Measurements from ENCODE around the gene PLEKHA5. TPM values are rescaled to one million over a fixed set of nuclear protein-coding genes. Genes with fewer than 3 reads are reported as not detected.

PLEKHA5 gene
- total RNA-seq, 1 donor from 2014 or later, result 68.6 TPM

GRCh38 chr12:19246933-19247332, 117.4 kb downstream of the PLEKHA5 start:
- Mint-ChIP-seq H3K9me3 (no peaks in the 10 kb centered on the region), H3K27me3 (no peaks in the 10 kb centered on the region), H3K27ac (no peak overlapping the region), H3K4me3 (no peak overlapping the region), H3K4me1 (ENCODE audit: unreplicated experiment) (peaks cover 4% of the 10 kb centered on the region), H3K36me3 (no peaks in the 10 kb centered on the region)
- DNase-seq (ENCODE audit: extremely low spot score, unreplicated experiment), result no peak
- TF ChIP-seq, protein P1, sequence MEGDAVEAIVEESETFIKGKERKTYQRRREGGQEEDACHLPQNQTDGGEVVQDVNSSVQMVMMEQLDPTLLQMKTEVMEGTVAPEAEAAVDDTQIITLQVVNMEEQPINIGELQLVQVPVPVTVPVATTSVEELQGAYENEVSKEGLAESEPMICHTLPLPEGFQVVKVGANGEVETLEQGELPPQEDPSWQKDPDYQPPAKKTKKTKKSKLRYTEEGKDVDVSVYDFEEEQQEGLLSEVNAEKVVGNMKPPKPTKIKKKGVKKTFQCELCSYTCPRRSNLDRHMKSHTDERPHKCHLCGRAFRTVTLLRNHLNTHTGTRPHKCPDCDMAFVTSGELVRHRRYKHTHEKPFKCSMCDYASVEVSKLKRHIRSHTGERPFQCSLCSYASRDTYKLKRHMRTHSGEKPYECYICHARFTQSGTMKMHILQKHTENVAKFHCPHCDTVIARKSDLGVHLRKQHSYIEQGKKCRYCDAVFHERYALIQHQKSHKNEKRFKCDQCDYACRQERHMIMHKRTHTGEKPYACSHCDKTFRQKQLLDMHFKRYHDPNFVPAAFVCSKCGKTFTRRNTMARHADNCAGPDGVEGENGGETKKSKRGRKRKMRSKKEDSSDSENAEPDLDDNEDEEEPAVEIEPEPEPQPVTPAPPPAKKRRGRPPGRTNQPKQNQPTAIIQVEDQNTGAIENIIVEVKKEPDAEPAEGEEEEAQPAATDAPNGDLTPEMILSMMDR (conservative IDR thresholded peaks at IDR 0.05), result no peak

GRCh38 chr12:19248929-19249602, 119.5 kb downstream of the PLEKHA5 start:
- TF ChIP-seq, protein P1 (conservative IDR thresholded peaks at IDR 0.05), result no peak
- DNase-seq (ENCODE audit: extremely low spot score, unreplicated experiment), result no peak
- Mint-ChIP-seq H3K36me3 (no peaks in the 10 kb centered on the region), H3K27ac (no peak overlapping the region), H3K4me3 (no peak overlapping the region), H3K4me1 (ENCODE audit: unreplicated experiment) (no peaks in the 10 kb centered on the region), H3K27me3 (no peaks in the 10 kb centered on the region), H3K9me3 (no peaks in the 10 kb centered on the region)

DNA sequence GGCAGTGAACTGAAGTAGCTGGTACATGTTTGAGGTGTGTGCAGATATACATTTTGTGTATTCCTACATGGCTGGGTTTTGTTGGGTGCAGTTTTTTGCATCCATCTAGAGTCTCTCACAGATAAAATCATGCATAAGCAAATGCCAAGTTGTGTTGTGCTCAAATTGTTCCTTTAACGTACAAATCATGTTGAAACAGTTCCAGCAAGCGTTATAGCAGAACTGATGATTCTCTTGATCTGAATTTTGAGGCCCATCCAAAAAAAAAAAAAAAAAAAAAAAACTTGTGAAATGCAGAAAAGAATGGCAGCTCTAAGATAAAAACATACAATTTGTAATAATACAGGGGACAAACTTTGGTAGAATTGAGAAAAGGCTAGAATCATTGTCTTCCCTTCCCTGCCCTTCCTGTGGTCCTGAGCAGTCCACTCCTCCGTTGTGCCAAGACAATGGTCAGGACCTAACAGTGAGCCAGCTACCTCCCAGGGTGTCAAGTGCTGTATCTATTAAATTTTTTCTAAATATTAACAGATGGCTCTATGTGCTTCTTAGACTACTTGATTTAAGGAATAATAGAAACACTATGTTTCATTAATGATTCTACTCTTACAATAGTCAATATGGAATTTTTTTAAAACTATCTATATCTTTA, 122.1 kb downstream of the PLEKHA5 start:
- TF ChIP-seq, protein P1 (conservative IDR thresholded peaks at IDR 0.05), result no peak
- H3K36me3 Mint-ChIP-seq, result peaks cover 4% of the 10 kb centered on the region
- no peak overlapping the region for H3K27ac Mint-ChIP-seq
- no peak for DNase-seq (ENCODE audit: extremely low spot score, unreplicated experiment)
- H3K4me3 Mint-ChIP-seq, result no peak overlapping the region
- no peaks in the 10 kb centered on the region for H3K4me1 Mint-ChIP-seq (ENCODE audit: unreplicated experiment)
- H3K27me3 Mint-ChIP-seq, result no peaks in the 10 kb centered on the region
- no peaks in the 10 kb centered on the region for H3K9me3 Mint-ChIP-seq

GRCh38 chr12:19260135-19260534, 130.6 kb downstream of the PLEKHA5 start:
- Mint-ChIP-seq H3K27ac (no peak overlapping the region), H3K27me3 (no peaks in the 10 kb centered on the region), H3K36me3 (peaks cover 24% of the 10 kb centered on the region), H3K9me3 (no peaks in the 10 kb centered on the region), H3K4me1 (ENCODE audit: unreplicated experiment) (no peaks in the 10 kb centered on the region), H3K4me3 (no peak overlapping the region)
- DNase-seq (ENCODE audit: extremely low spot score, unreplicated experiment), result no peak
- TF ChIP-seq, protein P1 (conservative IDR thresholded peaks at IDR 0.05), result no peak

- Mint-ChIP-seq H3K4me3 (no peak overlapping the region), H3K27ac (no peak overlapping the region), H3K4me1 (ENCODE audit: unreplicated experiment) (no peaks in the 10 kb centered on the region), H3K36me3 (peaks cover 21% of the 10 kb centered on the region), H3K27me3 (no peaks in the 10 kb centered on the region), H3K9me3 (no peaks in the 10 kb centered on the region)
- DNase-seq (ENCODE audit: extremely low spot score, unreplicated experiment), result no peak
- TF ChIP-seq, protein P1 (conservative IDR thresholded peaks at IDR 0.05), result no peak
Measured at GRCh38 chr12:19261773-19262172, 132.2 kb downstream of the PLEKHA5 start.

Data from type B pancreatic cell (in vitro differentiated cells).